HFF-Myc (cell line): Measurements from ENCODE around the gene PRKAG2.

Experiments used
- DNase-seq: peaks from one replicate; pipeline ENCODE4 v3.0.0-alpha.2; 2011; ENCODE audit warnings: low read depth; ENCODE audit errors: extremely low read depth
- H3K4me3 ChIP-seq: replicated peaks from 2 replicates; pipeline ENCODE4 v1.5.1; 2011; ENCODE audit warnings: low read depth, mild to moderate bottlenecking, control low read depth, low read length
- TF ChIP-seq, protein P1 (sequence below): IDR thresholded peaks from 2 replicates; pipeline ENCODE4 v1.5.1; 2012; ENCODE audit warnings: mild to moderate bottlenecking, low read depth, low read length, control low read depth; ENCODE audit errors: missing control alignments

The PRKAG2 gene

GRCh38 chr7:151514461-151515275 is 362.2 kb downstream of the PRKAG2 start:
- no peak overlapping the region for H3K4me3 ChIP-seq
- DNase-seq, result no peak
- TF ChIP-seq, protein P1, sequence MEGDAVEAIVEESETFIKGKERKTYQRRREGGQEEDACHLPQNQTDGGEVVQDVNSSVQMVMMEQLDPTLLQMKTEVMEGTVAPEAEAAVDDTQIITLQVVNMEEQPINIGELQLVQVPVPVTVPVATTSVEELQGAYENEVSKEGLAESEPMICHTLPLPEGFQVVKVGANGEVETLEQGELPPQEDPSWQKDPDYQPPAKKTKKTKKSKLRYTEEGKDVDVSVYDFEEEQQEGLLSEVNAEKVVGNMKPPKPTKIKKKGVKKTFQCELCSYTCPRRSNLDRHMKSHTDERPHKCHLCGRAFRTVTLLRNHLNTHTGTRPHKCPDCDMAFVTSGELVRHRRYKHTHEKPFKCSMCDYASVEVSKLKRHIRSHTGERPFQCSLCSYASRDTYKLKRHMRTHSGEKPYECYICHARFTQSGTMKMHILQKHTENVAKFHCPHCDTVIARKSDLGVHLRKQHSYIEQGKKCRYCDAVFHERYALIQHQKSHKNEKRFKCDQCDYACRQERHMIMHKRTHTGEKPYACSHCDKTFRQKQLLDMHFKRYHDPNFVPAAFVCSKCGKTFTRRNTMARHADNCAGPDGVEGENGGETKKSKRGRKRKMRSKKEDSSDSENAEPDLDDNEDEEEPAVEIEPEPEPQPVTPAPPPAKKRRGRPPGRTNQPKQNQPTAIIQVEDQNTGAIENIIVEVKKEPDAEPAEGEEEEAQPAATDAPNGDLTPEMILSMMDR, result no peak

DNA sequence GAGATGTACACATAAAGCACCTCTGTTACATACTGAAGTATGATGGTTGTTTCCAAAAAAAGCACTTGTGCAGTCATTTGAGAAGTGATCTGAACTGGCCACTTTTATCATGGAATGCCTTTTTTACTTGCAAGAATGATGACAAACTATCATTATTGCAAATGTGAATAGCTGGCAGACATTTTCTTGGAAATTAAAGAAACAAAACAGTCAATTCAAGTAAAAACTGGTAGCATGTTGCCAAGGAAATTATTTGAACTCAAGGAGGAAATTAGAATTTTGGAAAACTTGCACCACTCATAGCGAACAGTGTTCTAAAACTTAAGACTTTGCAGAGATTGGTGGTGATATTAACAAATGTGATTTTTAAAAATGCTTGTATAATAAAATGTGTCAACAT is 363.8 kb downstream of the PRKAG2 start:
- TF ChIP-seq, protein P1, result no peak
- no peak for DNase-seq
- no peak overlapping the region for H3K4me3 ChIP-seq

DNA sequence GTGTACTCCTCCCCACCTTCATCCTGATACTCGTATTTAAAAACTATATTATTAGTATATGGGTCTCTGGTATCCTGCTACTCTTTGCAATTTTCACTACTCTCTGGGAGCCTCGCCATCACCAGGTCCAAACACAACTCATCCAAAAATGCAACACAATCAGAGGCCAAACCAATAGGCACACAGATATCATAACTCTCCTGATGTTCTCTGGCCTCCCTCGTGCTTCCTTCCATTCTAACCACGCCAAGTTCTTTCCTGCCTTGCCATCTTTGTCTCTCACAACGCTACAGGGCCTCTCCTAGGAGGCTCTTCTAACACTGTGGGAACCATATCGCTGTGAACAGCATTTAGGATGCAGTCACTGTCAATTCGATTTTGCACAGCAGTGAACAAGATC is 364.6 kb downstream of the PRKAG2 start:
- no peak overlapping the region for H3K4me3 ChIP-seq
- TF ChIP-seq, protein P1, result no peak
- no peak for DNase-seq

DNA sequence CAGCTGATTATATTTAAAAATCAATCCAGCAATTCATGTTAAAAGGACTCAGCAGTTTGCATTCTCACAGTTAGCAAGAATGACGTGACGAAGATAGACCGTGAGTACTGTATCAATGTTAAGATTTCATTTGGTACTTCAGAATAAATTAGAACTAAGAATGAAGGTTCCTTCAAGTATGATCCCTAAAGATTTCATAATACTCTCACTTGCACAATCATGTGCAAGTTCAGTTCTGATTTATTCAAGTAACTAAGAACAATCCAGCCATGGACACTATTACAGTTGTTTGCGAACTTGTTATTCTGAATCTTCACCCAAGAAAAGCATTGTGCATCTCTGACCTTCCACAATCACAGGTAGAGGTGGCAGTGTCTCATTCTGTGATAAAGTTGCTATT is 365.0 kb downstream of the PRKAG2 start:
- TF ChIP-seq, protein P1, result no peak
- DNase-seq, result no peak

DNA sequence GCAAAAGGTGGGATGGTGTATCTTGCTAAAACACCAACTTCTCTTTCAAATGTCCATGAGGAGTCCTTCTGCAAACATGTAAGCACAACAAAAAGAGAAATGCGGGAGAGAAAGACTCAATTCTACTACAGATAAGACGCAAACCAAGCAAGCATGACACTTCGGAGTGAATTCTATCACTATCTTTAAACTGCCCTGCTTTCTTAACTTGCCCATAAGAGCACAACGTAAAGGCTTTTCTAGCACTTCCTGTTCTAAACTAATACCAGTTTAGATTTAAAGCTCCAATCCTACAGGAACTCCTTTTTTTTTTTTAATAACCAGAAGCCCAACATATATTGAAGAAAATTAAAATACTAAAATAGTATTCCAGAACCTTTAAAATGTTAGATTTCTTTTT is 365.6 kb downstream of the PRKAG2 start:
- TF ChIP-seq, protein P1, result no peak
- H3K4me3 ChIP-seq, result no peak overlapping the region
- DNase-seq, result no peak

More for the DNA sequence above, 365.0 kb downstream of the PRKAG2 start:
- no peak overlapping the region for H3K4me3 ChIP-seq

- DNase-seq, result no peak
- no peak overlapping the region for H3K4me3 ChIP-seq
- TF ChIP-seq, protein P1, result no peak
These were observed 367.1 kb downstream of the PRKAG2 start for GRCh38 chr7:151509670-151510333.
